Measurements from ENCODE around the gene ANKRD44.

DNA sequence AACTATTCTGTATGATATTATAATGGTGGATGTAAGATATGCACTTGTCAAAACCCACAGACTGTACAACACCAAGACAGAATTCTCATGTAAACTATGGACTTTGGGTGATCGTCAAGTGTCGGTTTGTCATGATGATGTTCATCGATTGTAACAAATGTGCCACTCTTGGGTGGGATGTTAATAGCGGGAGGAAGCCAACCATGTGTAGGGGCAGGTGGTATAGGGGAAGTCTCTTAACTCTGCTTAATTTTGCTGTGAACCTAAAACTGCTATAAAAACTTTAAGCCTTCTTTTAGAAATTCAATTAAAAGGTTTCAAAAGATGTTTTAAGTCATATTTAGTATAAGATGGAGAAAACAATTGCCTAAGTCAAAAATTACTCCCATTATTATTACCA lies 139.0 kb downstream of the ANKRD44 start:
- TF ChIP-seq, protein P1, sequence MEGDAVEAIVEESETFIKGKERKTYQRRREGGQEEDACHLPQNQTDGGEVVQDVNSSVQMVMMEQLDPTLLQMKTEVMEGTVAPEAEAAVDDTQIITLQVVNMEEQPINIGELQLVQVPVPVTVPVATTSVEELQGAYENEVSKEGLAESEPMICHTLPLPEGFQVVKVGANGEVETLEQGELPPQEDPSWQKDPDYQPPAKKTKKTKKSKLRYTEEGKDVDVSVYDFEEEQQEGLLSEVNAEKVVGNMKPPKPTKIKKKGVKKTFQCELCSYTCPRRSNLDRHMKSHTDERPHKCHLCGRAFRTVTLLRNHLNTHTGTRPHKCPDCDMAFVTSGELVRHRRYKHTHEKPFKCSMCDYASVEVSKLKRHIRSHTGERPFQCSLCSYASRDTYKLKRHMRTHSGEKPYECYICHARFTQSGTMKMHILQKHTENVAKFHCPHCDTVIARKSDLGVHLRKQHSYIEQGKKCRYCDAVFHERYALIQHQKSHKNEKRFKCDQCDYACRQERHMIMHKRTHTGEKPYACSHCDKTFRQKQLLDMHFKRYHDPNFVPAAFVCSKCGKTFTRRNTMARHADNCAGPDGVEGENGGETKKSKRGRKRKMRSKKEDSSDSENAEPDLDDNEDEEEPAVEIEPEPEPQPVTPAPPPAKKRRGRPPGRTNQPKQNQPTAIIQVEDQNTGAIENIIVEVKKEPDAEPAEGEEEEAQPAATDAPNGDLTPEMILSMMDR (IDR thresholded peaks at IDR 0.05) = no peak
- no peak for TF ChIP-seq ZFX (IDR thresholded peaks at IDR 0.05; ENCODE audit: borderline replicate concordance)

All from 22Rv1 (cell line).